ENCODE measurements around the gene COL4A1.

COL4A1 gene

GRCh38 chr13:110342474-110342873 is 35.5 kb upstream of the COL4A1 start:
- in situ Hi-C loops (cut with MboI; ENCODE audit: low sequenced_read_pairs), result no loop called here

- in situ Hi-C loops (cut with MboI; ENCODE audit: low sequenced_read_pairs), result no loop called here
Measured at GRCh38 chr13:110341445-110342244, 34.7 kb upstream of the COL4A1 start.

GRCh38 chr13:110340812-110341444 is 34.0 kb upstream of the COL4A1 start:
- in situ Hi-C loops (cut with MboI; ENCODE audit: low sequenced_read_pairs), result no loop called here

- in situ Hi-C loops (cut with MboI; ENCODE audit: low sequenced_read_pairs), result no loop called here
Measured at GRCh38 chr13:110339975-110340550, 33.1 kb upstream of the COL4A1 start.

- in situ Hi-C loops (cut with MboI; ENCODE audit: low sequenced_read_pairs), result no loop called here
Measured at GRCh38 chr13:110339263-110339662, 32.3 kb upstream of the COL4A1 start.

GRCh38 chr13:110338441-110339101 is 31.6 kb upstream of the COL4A1 start:
- in situ Hi-C loops (cut with MboI; ENCODE audit: low sequenced_read_pairs), result no loop called here

- in situ Hi-C loops (cut with MboI; ENCODE audit: low sequenced_read_pairs), result no loop called here
Measured at GRCh38 chr13:110337247-110337646, 30.3 kb upstream of the COL4A1 start.

GRCh38 chr13:110336681-110337080 is 29.7 kb upstream of the COL4A1 start:
- in situ Hi-C loops (cut with MboI; ENCODE audit: low sequenced_read_pairs), result no loop called here

- in situ Hi-C loops (cut with MboI; ENCODE audit: low sequenced_read_pairs), result no loop called here
Measured at GRCh38 chr13:110336108-110336507, 29.2 kb upstream of the COL4A1 start.

GRCh38 chr13:110334841-110335490 is 28.0 kb upstream of the COL4A1 start:
- in situ Hi-C loops (cut with MboI; ENCODE audit: low sequenced_read_pairs), result no loop called here

GRCh38 chr13:110334256-110334655 is 27.3 kb upstream of the COL4A1 start:
- in situ Hi-C loops (cut with MboI; ENCODE audit: low sequenced_read_pairs), result no loop called here

GRCh38 chr13:110333837-110334236 is 26.9 kb upstream of the COL4A1 start:
- in situ Hi-C loops (cut with MboI; ENCODE audit: low sequenced_read_pairs), result no loop called here

GRCh38 chr13:110332750-110333149 is 25.8 kb upstream of the COL4A1 start:
- in situ Hi-C loops (cut with MboI; ENCODE audit: low sequenced_read_pairs), result no loop called here

GRCh38 chr13:110331362-110331761 is 24.4 kb upstream of the COL4A1 start:
- in situ Hi-C loops (cut with MboI; ENCODE audit: low sequenced_read_pairs), result no loop called here

GRCh38 chr13:110330491-110331011 is 23.6 kb upstream of the COL4A1 start:
- in situ Hi-C loops (cut with MboI; ENCODE audit: low sequenced_read_pairs), result no loop called here

- in situ Hi-C loops (cut with MboI; ENCODE audit: low sequenced_read_pairs), result no loop called here
Measured at GRCh38 chr13:110329798-110330461, 23.0 kb upstream of the COL4A1 start.

- in situ Hi-C loops (cut with MboI; ENCODE audit: low sequenced_read_pairs), result no loop called here
Measured at GRCh38 chr13:110329258-110329657, 22.3 kb upstream of the COL4A1 start.

GRCh38 chr13:110328573-110328972 is 21.6 kb upstream of the COL4A1 start:
- in situ Hi-C loops (cut with MboI; ENCODE audit: low sequenced_read_pairs), result no loop called here

GRCh38 chr13:110327051-110327721 is 20.2 kb upstream of the COL4A1 start:
- in situ Hi-C loops (cut with MboI; ENCODE audit: low sequenced_read_pairs), result no loop called here

Measured in HL-60/S4 treated with phorbol 12-myristate 13-acetate at 8.2 ng/mL for 4 days and 3 days (cell line).